ENCODE results near the gene ZMAT5. TPM values are rescaled to one million over a fixed set of nuclear protein-coding genes. Genes with fewer than 3 reads are reported as not detected.

ZMAT5 gene
- polyA plus RNA-seq, 3 donors = 27.1 to 79.4 (median 59.3) TPM

DNA sequence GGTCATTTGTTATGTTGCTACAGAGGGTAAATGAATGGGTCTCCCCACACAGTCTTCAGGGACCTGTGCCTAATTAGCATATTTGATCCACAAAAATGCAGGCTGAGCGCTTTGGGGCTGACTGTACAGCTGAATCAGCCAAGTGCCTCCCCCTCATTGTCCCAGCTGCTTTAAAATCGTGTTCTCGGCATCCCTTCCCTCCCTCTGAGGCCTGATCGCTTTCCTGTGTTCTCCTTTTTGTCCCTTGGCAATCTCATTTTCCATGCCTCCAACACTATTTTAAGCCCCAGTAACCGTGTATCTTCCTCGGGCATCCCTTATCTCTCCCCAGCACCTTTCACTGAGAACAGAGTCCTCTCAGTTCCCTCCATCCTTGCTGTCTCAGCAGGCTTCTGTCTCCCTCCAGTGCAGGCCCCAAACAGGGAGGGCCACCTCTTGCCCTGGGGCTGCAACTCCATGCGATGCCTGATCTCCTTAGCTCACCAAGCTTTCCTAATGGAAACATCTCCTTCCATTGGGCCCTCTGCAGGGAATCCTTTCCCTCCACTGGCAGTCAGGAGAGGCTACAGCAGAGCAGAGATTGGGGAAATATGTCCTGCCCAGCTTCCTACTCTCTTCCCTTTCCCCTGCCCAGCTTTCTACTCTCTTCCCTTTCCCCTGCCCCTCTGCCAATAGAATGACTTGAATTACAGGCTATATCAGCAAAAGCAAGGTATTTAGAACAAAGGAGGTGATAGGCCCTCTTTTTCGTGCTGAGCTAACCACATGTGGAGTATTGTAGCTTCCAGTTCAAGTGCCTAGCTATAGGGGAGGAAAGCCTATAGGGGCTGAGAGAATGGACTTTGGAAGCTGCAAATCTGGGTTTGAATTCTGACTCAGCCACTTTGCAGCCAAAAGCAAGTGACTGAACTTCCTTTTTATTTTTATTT lies 14.2 kb upstream of the ZMAT5 start:
- Mint-ChIP-seq H3K36me3 (no peaks in the 10 kb centered on the region), H3K4me1 (peaks cover 8% of the 10 kb centered on the region), H3K27me3 (ENCODE audit: low read depth in 3 of 3) (peaks cover 0 to 3% (median 0%) of the 10 kb centered on the region in 3 donors), H3K4me3 (no peak overlapping the region), H3K27ac (peak overlapping the region in 1 of 7 donors; percentile 1), H3K9me3 (no peaks in the 10 kb centered on the region)
- no peak overlapping the region for H3K4me3 ChIP-seq (replicated peaks in 1 of 3; ENCODE audit: low read depth in 2 of 3, low read length in 3 of 3)
- H3K79me2 ChIP-seq (ENCODE audit: insufficient read depth, low read length) = no peaks in the 10 kb centered on the region
- DNase-seq = no peak
- H3K27ac ChIP-seq (ENCODE audit: low read depth in 1 of 2, low read length in 2 of 2) = no peak overlapping the region
- intact Hi-C loops (cut with micrococcal nuclease) = no loop called here
- WGBS (ENCODE audit: insufficient coverage) = 70% methylated on average over 7 of the region's 8 CpGs
- H2AFZ ChIP-seq (ENCODE audit: insufficient read depth, low read depth, low read length, poor library complexity, severe bottlenecking) = no peak overlapping the region
- H3K9me3 ChIP-seq (replicated peaks in 1 of 2; ENCODE audit: control insufficient read depth in 1 of 2, insufficient read depth in 1 of 2, low read length in 2 of 2) = no peaks in the 10 kb centered on the region
- H3K9ac ChIP-seq (ENCODE audit: insufficient read depth, low read length, poor library complexity, severe bottlenecking) = no peak overlapping the region
- no peaks in the 10 kb centered on the region for H4K20me1 ChIP-seq (ENCODE audit: insufficient read depth, low read length)
- H3K4me2 ChIP-seq (replicated peaks; ENCODE audit: extremely low read depth, low read length, poor library complexity, severe bottlenecking) = no peak overlapping the region
- no peaks in the 10 kb centered on the region for H3K27me3 ChIP-seq (ENCODE audit: control insufficient read depth in 2 of 2, insufficient read depth in 2 of 2, low read length in 2 of 2)
- H3K36me3 ChIP-seq (replicated peaks in 1 of 2; ENCODE audit: control insufficient read depth in 1 of 2, insufficient read depth in 2 of 2, low read length in 2 of 2) = no peaks in the 10 kb centered on the region
- TF ChIP-seq, protein P1, sequence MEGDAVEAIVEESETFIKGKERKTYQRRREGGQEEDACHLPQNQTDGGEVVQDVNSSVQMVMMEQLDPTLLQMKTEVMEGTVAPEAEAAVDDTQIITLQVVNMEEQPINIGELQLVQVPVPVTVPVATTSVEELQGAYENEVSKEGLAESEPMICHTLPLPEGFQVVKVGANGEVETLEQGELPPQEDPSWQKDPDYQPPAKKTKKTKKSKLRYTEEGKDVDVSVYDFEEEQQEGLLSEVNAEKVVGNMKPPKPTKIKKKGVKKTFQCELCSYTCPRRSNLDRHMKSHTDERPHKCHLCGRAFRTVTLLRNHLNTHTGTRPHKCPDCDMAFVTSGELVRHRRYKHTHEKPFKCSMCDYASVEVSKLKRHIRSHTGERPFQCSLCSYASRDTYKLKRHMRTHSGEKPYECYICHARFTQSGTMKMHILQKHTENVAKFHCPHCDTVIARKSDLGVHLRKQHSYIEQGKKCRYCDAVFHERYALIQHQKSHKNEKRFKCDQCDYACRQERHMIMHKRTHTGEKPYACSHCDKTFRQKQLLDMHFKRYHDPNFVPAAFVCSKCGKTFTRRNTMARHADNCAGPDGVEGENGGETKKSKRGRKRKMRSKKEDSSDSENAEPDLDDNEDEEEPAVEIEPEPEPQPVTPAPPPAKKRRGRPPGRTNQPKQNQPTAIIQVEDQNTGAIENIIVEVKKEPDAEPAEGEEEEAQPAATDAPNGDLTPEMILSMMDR (IDR thresholded peaks at IDR 0.05) = no peak
- peaks cover 0 to 4% of the 10 kb centered on the region in 2 donors for H3K4me1 ChIP-seq (ENCODE audit: control insufficient read depth in 1 of 2, insufficient read depth in 2 of 2, low read length in 2 of 2)

DNA sequence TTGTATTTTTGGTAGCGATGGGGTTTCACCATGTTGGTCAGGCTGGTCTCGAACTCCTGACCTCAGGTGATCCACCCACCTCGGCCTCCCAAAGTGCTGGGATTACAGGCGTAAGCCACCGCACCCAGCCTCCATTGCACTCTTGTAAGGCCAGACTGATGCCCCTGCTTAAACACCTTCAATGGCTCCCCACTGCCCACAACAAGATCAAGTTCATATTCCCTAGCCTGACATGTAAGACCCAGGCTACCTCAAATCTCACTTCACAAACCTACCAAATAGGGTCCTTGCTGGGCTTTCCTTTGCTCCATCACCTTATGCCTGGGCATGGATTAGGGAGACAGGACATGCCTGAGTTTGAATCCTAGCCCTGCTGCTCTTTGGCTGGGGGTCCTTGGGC lies 13.4 kb upstream of the ZMAT5 start:
- Mint-ChIP-seq H3K9me3 (no peaks in the 10 kb centered on the region), H3K27me3 (ENCODE audit: low read depth in 3 of 3) (peaks cover 0 to 3% (median 2%) of the 10 kb centered on the region in 3 donors), H3K36me3 (no peaks in the 10 kb centered on the region), H3K27ac (no peak overlapping the region), H3K4me3 (no peak overlapping the region), H3K4me1 (peaks cover 8% of the 10 kb centered on the region)
- Histone ChIP-seq H3K9me3 (replicated peaks in 1 of 2; ENCODE audit: control insufficient read depth in 1 of 2, insufficient read depth in 1 of 2, low read length in 2 of 2) (no peaks in the 10 kb centered on the region), H2AFZ (ENCODE audit: insufficient read depth, low read depth, low read length, poor library complexity, severe bottlenecking) (no peak overlapping the region), H3K36me3 (replicated peaks in 1 of 2; ENCODE audit: control insufficient read depth in 1 of 2, insufficient read depth in 2 of 2, low read length in 2 of 2) (no peaks in the 10 kb centered on the region), H3K4me3 (replicated peaks in 1 of 3; ENCODE audit: low read depth in 2 of 3, low read length in 3 of 3) (no peak overlapping the region), H3K79me2 (ENCODE audit: insufficient read depth, low read length) (no peaks in the 10 kb centered on the region), H3K4me2 (replicated peaks; ENCODE audit: extremely low read depth, low read length, poor library complexity, severe bottlenecking) (no peak overlapping the region), H3K27me3 (ENCODE audit: control insufficient read depth in 2 of 2, insufficient read depth in 2 of 2, low read length in 2 of 2) (no peaks in the 10 kb centered on the region), H4K20me1 (ENCODE audit: insufficient read depth, low read length) (no peaks in the 10 kb centered on the region), H3K4me1 (ENCODE audit: control insufficient read depth in 1 of 2, insufficient read depth in 2 of 2, low read length in 2 of 2) (peaks cover 0 to 4% of the 10 kb centered on the region in 2 donors), H3K27ac (ENCODE audit: low read depth in 1 of 2, low read length in 2 of 2) (no peak overlapping the region), H3K9ac (ENCODE audit: insufficient read depth, low read length, poor library complexity, severe bottlenecking) (no peak overlapping the region)
- TF ChIP-seq, protein P1 (IDR thresholded peaks at IDR 0.05) = no peak
- intact Hi-C loops (cut with micrococcal nuclease) = no loop called here
- WGBS (ENCODE audit: insufficient coverage) = 100% methylated on average over 1 of the region's 5 CpGs
- DNase-seq = no peak

All from CD14-positive monocyte (primary cell).